ENCODE data around the gene ANGEL2.
A peak's percentile ranks its signal among the peaks of the same experiment; 100 is the strongest.
"Not testable (repeated sequence)": the region's sequence is repeated elsewhere in the genome, so short reads cannot be mapped to it uniquely, and the experiment has no call there.

ANGEL2 gene

GRCh38 chr1:213050745-213051126 lies 35.1 kb upstream of the ANGEL2 start:
- H3K4me1 Mint-ChIP-seq: peaks cover 33% of the 10 kb centered on the region
- TF ChIP-seq CTCF (IDR thresholded peaks at IDR 0.05; ENCODE audit: unreplicated experiment in 3 of 3): no peak
- peaks cover 19% of the 10 kb centered on the region for H3K9me3 Mint-ChIP-seq
- H3K27ac Mint-ChIP-seq: peak overlapping the region; percentile 86 to 97 (median 92)
- peaks cover 3% of the 10 kb centered on the region for H3K27me3 Mint-ChIP-seq (ENCODE audit: low read depth)
- peak overlapping the region; percentile 97 to 98 (median 98) for H3K4me3 Mint-ChIP-seq
- peaks cover 12% of the 10 kb centered on the region for H3K36me3 Mint-ChIP-seq (ENCODE audit: low read depth)

- peaks cover 19% of the 10 kb centered on the region for H3K9me3 Mint-ChIP-seq
- peaks cover 28% of the 10 kb centered on the region for H3K4me1 Mint-ChIP-seq
- H3K4me3 Mint-ChIP-seq: peak overlapping the region; percentile 45 to 82 (median 68)
- no peak for TF ChIP-seq CTCF (IDR thresholded peaks at IDR 0.05; ENCODE audit: unreplicated experiment in 3 of 3)
- peaks cover 3% of the 10 kb centered on the region for H3K27me3 Mint-ChIP-seq (ENCODE audit: low read depth)
- H3K36me3 Mint-ChIP-seq (ENCODE audit: low read depth): peaks cover 12% of the 10 kb centered on the region
- peak overlapping the region in 2 of 3 experiments; percentile 19 to 60 for H3K27ac Mint-ChIP-seq
These were observed 33.6 kb upstream of the ANGEL2 start for GRCh38 chr1:213049232-213049631.

- H3K4me3 Mint-ChIP-seq: peak overlapping the region in 2 of 3 experiments; percentile 41 to 55
- peaks cover 15% of the 10 kb centered on the region for H3K9me3 Mint-ChIP-seq
- peak overlapping the region; percentile 87 to 98 (median 96) for H3K27ac Mint-ChIP-seq
- not testable (repeated sequence) for H3K4me1 Mint-ChIP-seq; H3K36me3 Mint-ChIP-seq (ENCODE audit: low read depth); H3K27me3 Mint-ChIP-seq (ENCODE audit: low read depth)
These were observed 29.9 kb upstream of the ANGEL2 start for GRCh38 chr1:213045321-213046226.

- no peaks in the 10 kb centered on the region for H3K4me1 Mint-ChIP-seq
These were observed 25.8 kb upstream of the ANGEL2 start for GRCh38 chr1:213041443-213041842.

GRCh38 chr1:213035573-213035972 lies 19.9 kb upstream of the ANGEL2 start:
- Mint-ChIP-seq H3K4me1 (no peaks in the 10 kb centered on the region), H3K27me3 (ENCODE audit: low read depth) (no peaks in the 10 kb centered on the region), H3K36me3 (ENCODE audit: low read depth) (no peaks in the 10 kb centered on the region), H3K27ac (no peak overlapping the region), H3K4me3 (no peak overlapping the region), H3K9me3 (no peaks in the 10 kb centered on the region)
- no peak for TF ChIP-seq CTCF (IDR thresholded peaks at IDR 0.05; ENCODE audit: unreplicated experiment in 3 of 3)

More at GRCh38 chr1:213041443-213041842, 25.8 kb upstream of the ANGEL2 start:
- TF ChIP-seq CTCF (IDR thresholded peaks at IDR 0.05; ENCODE audit: unreplicated experiment in 3 of 3): no peak
- Mint-ChIP-seq H3K27ac (no peak overlapping the region), H3K36me3 (ENCODE audit: low read depth) (no peaks in the 10 kb centered on the region), H3K9me3 (no peaks in the 10 kb centered on the region), H3K4me3 (no peak overlapping the region), H3K27me3 (ENCODE audit: low read depth) (no peaks in the 10 kb centered on the region)

GRCh38 chr1:213034713-213035112 lies 19.0 kb upstream of the ANGEL2 start:
- no peaks in the 10 kb centered on the region for H3K27me3 Mint-ChIP-seq (ENCODE audit: low read depth)
- no peak overlapping the region for H3K27ac Mint-ChIP-seq
- no peaks in the 10 kb centered on the region for H3K36me3 Mint-ChIP-seq (ENCODE audit: low read depth)
- TF ChIP-seq CTCF (IDR thresholded peaks at IDR 0.05; ENCODE audit: unreplicated experiment in 3 of 3): no peak
- no peaks in the 10 kb centered on the region for H3K9me3 Mint-ChIP-seq
- H3K4me1 Mint-ChIP-seq: no peaks in the 10 kb centered on the region
- no peak overlapping the region for H3K4me3 Mint-ChIP-seq

All from nephron (organoid).